H9 (cell line): ENCODE results near the gene PAX6. TPM values are rescaled to one million over a fixed set of nuclear protein-coding genes. Genes with fewer than 3 reads are reported as not detected.

Experiments
- DNase-seq: peaks from one replicate; pipeline ENCODE4 v3.0.0-alpha.2; 2017
- H2AFZ ChIP-seq: one replicate; pipeline ENCODE4 v1.6.1; 2013; ENCODE audit warnings: mild to moderate bottlenecking, low read length, control low read depth, moderate library complexity
- H2AK5ac ChIP-seq: 2 replicates; pipeline ENCODE4 v1.6.1; 2013; ENCODE audit warnings: low read length, control low read depth, mixed read lengths; ENCODE audit not compliant: insufficient read length
- H2BK120ac ChIP-seq: one replicate; pipeline ENCODE4 v1.6.1; 2013; ENCODE audit warnings: low read depth, mild to moderate bottlenecking, low read length, control low read depth, inconsistent platforms; ENCODE audit not compliant: poor library complexity, severe bottlenecking
- H2BK12ac ChIP-seq: 2 replicates; pipeline ENCODE4 v1.6.1; 2013; ENCODE audit warnings: low read length, control low read depth, mixed read lengths, low read depth; ENCODE audit not compliant: insufficient read length
- H2BK15ac ChIP-seq: 2 replicates; pipeline ENCODE4 v1.6.1; 2013; ENCODE audit warnings: low read depth, low read length, control low read depth
- H2BK20ac ChIP-seq: one replicate; pipeline ENCODE4 v1.6.1; 2013; ENCODE audit warnings: low read depth, mild to moderate bottlenecking, low read length, control low read depth, inconsistent platforms; ENCODE audit not compliant: poor library complexity, severe bottlenecking
- H2BK5ac ChIP-seq: 2 replicates; pipeline ENCODE4 v1.6.1; 2013; ENCODE audit warnings: low read length, control low read depth, mixed read lengths; ENCODE audit not compliant: insufficient read length
- H3K14ac ChIP-seq: 2 replicates; pipeline ENCODE4 v1.6.1; 2013; ENCODE audit warnings: low read length, control low read depth; ENCODE audit not compliant: insufficient read depth
- H3K18ac ChIP-seq: 2 replicates; pipeline ENCODE4 v1.6.1; 2013; ENCODE audit warnings: low read depth, mild to moderate bottlenecking, mixed read lengths, low read length, control low read depth; ENCODE audit not compliant: insufficient read length
- H3K23ac ChIP-seq: 2 replicates; pipeline ENCODE4 v1.6.1; 2013; ENCODE audit warnings: low read length, control low read depth, mixed read lengths, low read depth; ENCODE audit not compliant: insufficient read length
- H3K23me2 ChIP-seq: 2 replicates; pipeline ENCODE4 v1.6.1; 2013; ENCODE audit warnings: low read depth, mild to moderate bottlenecking, mixed read lengths, low read length, control low read depth; ENCODE audit not compliant: insufficient read length, poor library complexity, severe bottlenecking
- H3K27ac ChIP-seq: 2 replicates; pipeline ENCODE4 v1.5.1; 2013; ENCODE audit warnings: low read length, control low read depth, mixed read lengths, low read depth; ENCODE audit not compliant: insufficient read length
- H3K27me3 ChIP-seq: 2 replicates; pipeline ENCODE4 v1.6.1; 2013; ENCODE audit warnings: low read length, control low read depth, inconsistent platforms; ENCODE audit not compliant: insufficient read depth
- H3K4ac ChIP-seq: 2 replicates; pipeline ENCODE4 v1.6.1; 2013; ENCODE audit warnings: low read depth, mild to moderate bottlenecking, control low read depth, inconsistent platforms, low read length, moderate library complexity
- H3K4me1 ChIP-seq: 2 replicates; pipeline ENCODE4 v1.6.1; 2013; ENCODE audit warnings: low read length, control low read depth, inconsistent platforms; ENCODE audit not compliant: insufficient read depth
- H3K4me2 ChIP-seq: 2 replicates; pipeline ENCODE4 v1.6.1; 2013; ENCODE audit warnings: low read length, control low read depth, mixed read lengths; ENCODE audit not compliant: insufficient read length, insufficient read depth
- H3K56ac ChIP-seq: 2 replicates; pipeline ENCODE4 v1.6.1; 2013; ENCODE audit warnings: low read depth, mild to moderate bottlenecking, mixed read lengths, low read length, control low read depth; ENCODE audit not compliant: insufficient read length
- H3K79me1 ChIP-seq: 2 replicates; pipeline ENCODE4 v1.6.1; 2013; ENCODE audit warnings: low read depth, mild to moderate bottlenecking, moderate library complexity, low read length, control low read depth, inconsistent platforms; ENCODE audit not compliant: insufficient read depth, poor library complexity, severe bottlenecking
- H3K79me2 ChIP-seq: 2 replicates; pipeline ENCODE4 v1.6.1; 2013; ENCODE audit warnings: low read length, control low read depth, inconsistent platforms; ENCODE audit not compliant: insufficient read depth
- H3K9ac ChIP-seq: 2 replicates; pipeline ENCODE4 v1.6.1; 2013; ENCODE audit warnings: low read length, control low read depth, mixed read lengths; ENCODE audit not compliant: insufficient read length; ENCODE audit errors: extremely low read depth
- H3K9me3 ChIP-seq: one replicate; pipeline ENCODE4 v1.6.1; 2013; ENCODE audit warnings: low read depth, low read length, inconsistent platforms; ENCODE audit not compliant: control insufficient read depth
- H3T11ph ChIP-seq: one replicate; pipeline ENCODE4 v1.6.1; 2013; ENCODE audit warnings: mild to moderate bottlenecking, low read length, control low read depth, inconsistent platforms
- H4K20me1 ChIP-seq: one replicate; pipeline ENCODE4 v1.6.1; 2013; ENCODE audit not compliant: control insufficient read depth, insufficient read length, insufficient read depth
- H4K5ac ChIP-seq: 2 replicates; pipeline ENCODE4 v1.6.1; 2013; ENCODE audit warnings: low read depth, mild to moderate bottlenecking, mixed read lengths, low read length, control low read depth; ENCODE audit not compliant: insufficient read length
- H4K8ac ChIP-seq: replicated peaks from 2 replicates; pipeline ENCODE4 v1.6.1; 2013; ENCODE audit warnings: low read length, control low read depth, mixed read lengths, low read depth; ENCODE audit not compliant: insufficient read length
- H4K91ac ChIP-seq: 2 replicates; pipeline ENCODE4 v1.6.1; 2013; ENCODE audit warnings: low read depth, mild to moderate bottlenecking, moderate library complexity, mixed read lengths, low read length, control low read depth; ENCODE audit not compliant: insufficient read length
- H3K27ac Mint-ChIP-seq, 3 experiments: 2 replicates in 2 of 3; 3 replicates in 1 of 3; pipeline ENCODE4 v1.8.0; 2020 to 2021; ENCODE audit warnings: mixed read lengths in 3 of 3, mild to moderate bottlenecking in 1 of 3, moderate library complexity in 1 of 3
- H3K27me3 Mint-ChIP-seq: 2 replicates; pipeline ENCODE4 v1.8.0; 2021; ENCODE audit warnings: low read depth, mild to moderate bottlenecking, moderate library complexity, mixed read lengths
- H3K36me3 Mint-ChIP-seq, 3 experiments: 2 replicates in 2 of 3; 3 replicates in 1 of 3; pipeline ENCODE4 v1.8.0; 2020 to 2021; ENCODE audit warnings: low read depth in 3 of 3, mixed read lengths in 3 of 3; ENCODE audit not compliant: insufficient read depth in 1 of 3
- H3K4me1 Mint-ChIP-seq, 2 experiments: 2 replicates each; pipeline ENCODE4 v1.8.0; 2020; ENCODE audit warnings: mixed read lengths in 2 of 2
- H3K4me3 Mint-ChIP-seq, 2 experiments: 2 replicates in 1 of 2; 3 replicates in 1 of 2; pipeline ENCODE4 v1.8.0; 2020 to 2021; ENCODE audit warnings: mild to moderate bottlenecking in 2 of 2, mixed read lengths in 2 of 2, moderate library complexity in 1 of 2
- H3K9me3 Mint-ChIP-seq, 2 experiments: 2 replicates in 1 of 2; 3 replicates in 1 of 2; pipeline ENCODE4 v1.8.0; 2020; ENCODE audit warnings: mild to moderate bottlenecking in 2 of 2, mixed read lengths in 2 of 2, moderate library complexity in 1 of 2
- CTCF ChIP-seq: fragments of 200-600 bp; sonication (generic); conservative IDR thresholded peaks from 3 replicates; pipeline ENCODE4 v1.8.0; 2021; ENCODE audit warnings: antibody characterized with exemption, mild to moderate bottlenecking
- WGBS: extraction: QIAGEN DNeasy Blood & Tissue Kit; methylation state at CpG from one replicate; pipeline ENCODE4 v1.1.7; 2013; ENCODE audit warnings: missing lambda C conversion rate, low lambda C conversion rate, mixed read lengths; ENCODE audit not compliant: insufficient read length; ENCODE audit errors: extremely low coverage; 5-methylcytosine and 5-hydroxymethylcytosine counted together
- total RNA-seq: library from RNA; stranded (reverse); gene quantifications from 2 replicates; pipeline ENCODE4 v1.2.1, GENCODE V29; 2021

PAX6 gene
- total RNA-seq, 1 experiment from 2014 or later, result not detected

GRCh38 chr11:31793264-31793663, 17.9 kb downstream of the PAX6 start:
- WGBS, result no CpG with 5 or more reads among the region's 10 CpGs
- Histone ChIP-seq H3K79me2 (no peaks in the 10 kb centered on the region), H3K9me3 (no peaks in the 10 kb centered on the region), H3K14ac (no peak overlapping the region), H3K79me1 (no peaks in the 10 kb centered on the region), H2BK5ac (no peak overlapping the region), H3K4ac (no peak overlapping the region), H3K4me1 (no peaks in the 10 kb centered on the region), H3K56ac (no peak overlapping the region), H3K18ac (no peak overlapping the region), H3K27me3 (peaks cover 24% of the 10 kb centered on the region), H4K91ac (no peak overlapping the region), H4K20me1 (no peaks in the 10 kb centered on the region), H3K4me2 (no peak overlapping the region), H3K23ac (no peak overlapping the region), H4K5ac (no peak overlapping the region), H2BK15ac (no peak overlapping the region), H3K9ac (no peak overlapping the region), H2AFZ (no peak overlapping the region), H4K8ac (no peak overlapping the region), H2AK5ac (no peak overlapping the region), H2BK20ac (no peak overlapping the region), H2BK120ac (no peak overlapping the region), H3K27ac (no peak overlapping the region), H3K23me2 (peaks cover 7% of the 10 kb centered on the region), H3T11ph (no peak overlapping the region), H2BK12ac (no peak overlapping the region)
- Mint-ChIP-seq H3K4me1 (peaks cover 15 to 28% of the 10 kb centered on the region in 2 experiments), H3K4me3 (no peak overlapping the region), H3K27ac (no peak overlapping the region), H3K36me3 (no peaks in the 10 kb centered on the region), H3K9me3 (no peaks in the 10 kb centered on the region; a peak in 2 of 5 replicates), H3K27me3 (peaks cover 59% of the 10 kb centered on the region)
- DNase-seq, result no peak
- no peak for TF ChIP-seq CTCF
